ENCODE results near the gene LRRC75A.

- TF ChIP-seq CTCF (conservative IDR thresholded peaks at IDR 0.05; ENCODE audit: low read depth, low read length) (no peak), EZH2 (IDR thresholded peaks at IDR 0.05; ENCODE audit: borderline replicate concordance, low read depth, low read length, poor library complexity, severe bottlenecking) (no peak)
These were observed 17.8 kb downstream of the LRRC75A start for GRCh38 chr17:16474012-16474725.

Data from A673 (cell line).